ENCODE data around the gene COMMD7.
"Not testable (repeated sequence)": the region's sequence is repeated elsewhere in the genome, so short reads cannot be mapped to it uniquely, and the experiment has no call there.

DNA sequence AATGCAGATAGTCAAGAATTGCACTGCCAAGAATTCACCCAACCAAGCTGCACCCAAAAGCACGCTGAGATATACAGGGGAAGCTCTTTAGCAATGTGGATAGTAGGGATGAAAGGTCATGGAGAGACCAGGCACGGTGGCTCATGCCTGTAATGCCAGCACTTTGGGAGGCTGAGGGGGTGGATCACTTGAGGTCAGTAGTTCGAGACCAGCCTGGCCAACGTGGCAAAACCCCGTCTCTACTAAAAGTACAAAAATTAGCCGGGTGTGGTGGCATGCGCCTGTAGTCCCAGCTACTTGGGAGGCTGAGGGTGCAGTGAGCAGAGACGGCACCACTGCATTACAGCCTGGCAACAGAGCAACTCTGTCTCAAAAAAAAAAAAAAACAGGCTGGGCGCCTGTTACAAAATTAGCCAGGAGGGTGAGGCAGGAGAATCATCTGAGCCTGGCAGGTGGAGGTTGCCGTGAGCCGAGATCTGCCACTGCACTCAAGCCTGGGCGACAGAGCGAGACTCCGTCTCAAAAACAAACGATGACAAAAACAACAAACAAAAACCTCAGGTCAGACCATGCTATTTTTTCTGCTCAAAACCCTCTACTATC lies 34.1 kb downstream of the COMMD7 start:
- TF ChIP-seq POLR2A, CTCF (IDR thresholded peaks at IDR 0.05): not testable (repeated sequence)
